ENCODE results near the gene SYNJ2. TPM values are rescaled to one million over a fixed set of nuclear protein-coding genes. Genes with fewer than 3 reads are reported as not detected.

Gene SYNJ2
- total and polyA plus RNA-seq, 5 donors from 2014 or later, result 6.4 to 46.3 (median 10.3) TPM

- Mint-ChIP-seq H3K4me1 (no peaks in the 10 kb centered on the region), H3K4me3 (no peak overlapping the region), H3K36me3 (peaks cover 57% of the 10 kb centered on the region), H3K27ac (no peak overlapping the region), H3K27me3 (no peaks in the 10 kb centered on the region), H3K9me3 (no peaks in the 10 kb centered on the region)
- Histone ChIP-seq H3K27me3 (ENCODE audit: control insufficient read depth, insufficient read depth, low read length) (no peaks in the 10 kb centered on the region), H3K36me3 (ENCODE audit: control insufficient read depth, insufficient read depth, low read length) (peaks cover 53% of the 10 kb centered on the region), H3K27ac (ENCODE audit: insufficient read depth, low read length, poor library complexity, severe bottlenecking) (no peak overlapping the region), H3K9me3 (ENCODE audit: control insufficient read depth in 2 of 2, low read length in 2 of 2) (no peaks in the 10 kb centered on the region), H3K4me3 (ENCODE audit: low read depth, low read length) (no peak overlapping the region), H3K4me1 (ENCODE audit: control insufficient read depth, insufficient read depth, low read length, poor library complexity, severe bottlenecking) (no peaks in the 10 kb centered on the region)
- DNase-seq, result no peak
- no peak for ATAC-seq (ENCODE audit: low read depth in 2 of 2)
These were observed 111.1 kb downstream of the SYNJ2 start for GRCh38 chr6:158092806-158093205.

- Histone ChIP-seq H3K27ac (ENCODE audit: insufficient read depth, low read length, poor library complexity, severe bottlenecking) (no peak overlapping the region), H3K4me3 (ENCODE audit: low read depth, low read length) (no peak overlapping the region), H3K4me1 (ENCODE audit: control insufficient read depth, insufficient read depth, low read length, poor library complexity, severe bottlenecking) (no peaks in the 10 kb centered on the region), H3K36me3 (ENCODE audit: control insufficient read depth, insufficient read depth, low read length) (peaks cover 38% of the 10 kb centered on the region), H3K27me3 (ENCODE audit: control insufficient read depth, insufficient read depth, low read length) (no peaks in the 10 kb centered on the region), H3K9me3 (ENCODE audit: control insufficient read depth in 2 of 2, low read length in 2 of 2) (no peaks in the 10 kb centered on the region)
- ATAC-seq (ENCODE audit: low read depth in 2 of 2), result no peak
- no peak overlapping the region for H3K27ac Mint-ChIP-seq
- peaks cover 37% of the 10 kb centered on the region for H3K36me3 Mint-ChIP-seq
- no peak for DNase-seq
- H3K27me3 Mint-ChIP-seq, result no peaks in the 10 kb centered on the region
- no peaks in the 10 kb centered on the region for H3K4me1 Mint-ChIP-seq
- no peaks in the 10 kb centered on the region for H3K9me3 Mint-ChIP-seq
- no peak overlapping the region for H3K4me3 Mint-ChIP-seq
These were observed 113.4 kb downstream of the SYNJ2 start for GRCh38 chr6:158095031-158095430.

GRCh38 chr6:158095671-158096070 is 114.0 kb downstream of the SYNJ2 start:
- no peak for ATAC-seq (ENCODE audit: low read depth in 2 of 2)
- no peaks in the 10 kb centered on the region for H3K27me3 Mint-ChIP-seq

GRCh38 chr6:158103228-158103627 is 121.6 kb downstream of the SYNJ2 start:
- Mint-ChIP-seq H3K27me3 (no peaks in the 10 kb centered on the region), H3K27ac (no peak overlapping the region), H3K4me1 (peaks cover 0 to 2% (median 0%) of the 10 kb centered on the region in 4 donors), H3K9me3 (no peaks in the 10 kb centered on the region), H3K4me3 (no peak overlapping the region), H3K36me3 (peaks cover 4% of the 10 kb centered on the region)
- no peaks in the 10 kb centered on the region for H3K36me3 ChIP-seq (ENCODE audit: control insufficient read depth, insufficient read depth, low read length)
- no peak overlapping the region for H3K27ac ChIP-seq (ENCODE audit: insufficient read depth, low read length, poor library complexity, severe bottlenecking)
- no peak for DNase-seq
- H3K4me1 ChIP-seq (ENCODE audit: control insufficient read depth, insufficient read depth, low read length, poor library complexity, severe bottlenecking), result no peaks in the 10 kb centered on the region
- no peaks in the 10 kb centered on the region for H3K27me3 ChIP-seq (ENCODE audit: control insufficient read depth, insufficient read depth, low read length)
- no peak for ATAC-seq (ENCODE audit: low read depth in 2 of 2)
- no peaks in the 10 kb centered on the region for H3K9me3 ChIP-seq (ENCODE audit: control insufficient read depth in 2 of 2, low read length in 2 of 2)
- H3K4me3 ChIP-seq (ENCODE audit: low read depth, low read length), result no peak overlapping the region

More at GRCh38 chr6:158095671-158096070, 114.0 kb downstream of the SYNJ2 start:
- Mint-ChIP-seq H3K36me3 (peaks cover 35% of the 10 kb centered on the region), H3K27ac (no peak overlapping the region), H3K4me1 (no peaks in the 10 kb centered on the region), H3K4me3 (no peak overlapping the region), H3K9me3 (no peaks in the 10 kb centered on the region)
- no peaks in the 10 kb centered on the region for H3K4me1 ChIP-seq (ENCODE audit: control insufficient read depth, insufficient read depth, low read length, poor library complexity, severe bottlenecking)
- no peaks in the 10 kb centered on the region for H3K9me3 ChIP-seq (ENCODE audit: control insufficient read depth in 2 of 2, low read length in 2 of 2)
- H3K27ac ChIP-seq (ENCODE audit: insufficient read depth, low read length, poor library complexity, severe bottlenecking), result no peak overlapping the region
- no peak for DNase-seq
- no peaks in the 10 kb centered on the region for H3K27me3 ChIP-seq (ENCODE audit: control insufficient read depth, insufficient read depth, low read length)
- H3K36me3 ChIP-seq (ENCODE audit: control insufficient read depth, insufficient read depth, low read length), result peaks cover 38% of the 10 kb centered on the region
- H3K4me3 ChIP-seq (ENCODE audit: low read depth, low read length), result no peak overlapping the region

- no peak for ATAC-seq (ENCODE audit: low read depth in 2 of 2)
- H3K36me3 ChIP-seq (ENCODE audit: control insufficient read depth, insufficient read depth, low read length), result no peaks in the 10 kb centered on the region
- Mint-ChIP-seq H3K9me3 (no peaks in the 10 kb centered on the region), H3K27ac (no peak overlapping the region), H3K27me3 (no peaks in the 10 kb centered on the region), H3K4me1 (peaks cover 0 to 2% (median 0%) of the 10 kb centered on the region in 4 donors), H3K4me3 (no peak overlapping the region), H3K36me3 (peaks cover 9% of the 10 kb centered on the region)
- H3K4me3 ChIP-seq (ENCODE audit: low read depth, low read length), result no peak overlapping the region
- no peaks in the 10 kb centered on the region for H3K27me3 ChIP-seq (ENCODE audit: control insufficient read depth, insufficient read depth, low read length)
- H3K27ac ChIP-seq (ENCODE audit: insufficient read depth, low read length, poor library complexity, severe bottlenecking), result no peak overlapping the region
- no peak for DNase-seq
- no peaks in the 10 kb centered on the region for H3K9me3 ChIP-seq (ENCODE audit: control insufficient read depth in 2 of 2, low read length in 2 of 2)
- no peaks in the 10 kb centered on the region for H3K4me1 ChIP-seq (ENCODE audit: control insufficient read depth, insufficient read depth, low read length, poor library complexity, severe bottlenecking)
These were observed 123.0 kb downstream of the SYNJ2 start for GRCh38 chr6:158104696-158105095.

- H3K9me3 ChIP-seq (ENCODE audit: control insufficient read depth in 2 of 2, low read length in 2 of 2), result no peaks in the 10 kb centered on the region
- Mint-ChIP-seq H3K27ac (no peak overlapping the region), H3K9me3 (no peaks in the 10 kb centered on the region), H3K27me3 (no peaks in the 10 kb centered on the region), H3K4me3 (peak overlapping the region in 1 of 4 donors; percentile 3), H3K4me1 (peaks cover 0 to 5% (median 0%) of the 10 kb centered on the region in 4 donors), H3K36me3 (peaks cover 29% of the 10 kb centered on the region)
- no peaks in the 10 kb centered on the region for H3K4me1 ChIP-seq (ENCODE audit: control insufficient read depth, insufficient read depth, low read length, poor library complexity, severe bottlenecking)
- no peak overlapping the region for H3K27ac ChIP-seq (ENCODE audit: insufficient read depth, low read length, poor library complexity, severe bottlenecking)
- H3K36me3 ChIP-seq (ENCODE audit: control insufficient read depth, insufficient read depth, low read length), result peaks cover 14% of the 10 kb centered on the region
- no peak overlapping the region for H3K4me3 ChIP-seq (ENCODE audit: low read depth, low read length)
- H3K27me3 ChIP-seq (ENCODE audit: control insufficient read depth, insufficient read depth, low read length), result no peaks in the 10 kb centered on the region
- DNase-seq (no peak), ATAC-seq (ENCODE audit: low read depth in 2 of 2) (no peak)
These were observed 128.1 kb downstream of the SYNJ2 start for GRCh38 chr6:158109748-158110147.

GRCh38 chr6:158110986-158111385 is 129.3 kb downstream of the SYNJ2 start:
- Histone ChIP-seq H3K4me3 (ENCODE audit: low read depth, low read length) (no peak overlapping the region), H3K4me1 (ENCODE audit: control insufficient read depth, insufficient read depth, low read length, poor library complexity, severe bottlenecking) (no peaks in the 10 kb centered on the region), H3K36me3 (ENCODE audit: control insufficient read depth, insufficient read depth, low read length) (peaks cover 15% of the 10 kb centered on the region), H3K27me3 (ENCODE audit: control insufficient read depth, insufficient read depth, low read length) (no peaks in the 10 kb centered on the region), H3K9me3 (ENCODE audit: control insufficient read depth in 2 of 2, low read length in 2 of 2) (no peaks in the 10 kb centered on the region), H3K27ac (ENCODE audit: insufficient read depth, low read length, poor library complexity, severe bottlenecking) (no peak overlapping the region)
- Mint-ChIP-seq H3K9me3 (no peaks in the 10 kb centered on the region), H3K36me3 (peaks cover 30% of the 10 kb centered on the region), H3K27ac (no peak overlapping the region), H3K27me3 (no peaks in the 10 kb centered on the region), H3K4me3 (no peak overlapping the region), H3K4me1 (peaks cover 0 to 5% (median 0%) of the 10 kb centered on the region in 4 donors)
- ATAC-seq (ENCODE audit: low read depth in 2 of 2) (no peak), DNase-seq (no peak)

- H3K36me3 Mint-ChIP-seq, result peaks cover 36% of the 10 kb centered on the region
- H3K4me3 ChIP-seq (ENCODE audit: low read depth, low read length), result no peak overlapping the region
- H3K9me3 Mint-ChIP-seq, result no peaks in the 10 kb centered on the region
- H3K9me3 ChIP-seq (ENCODE audit: control insufficient read depth in 2 of 2, low read length in 2 of 2), result no peaks in the 10 kb centered on the region
- ATAC-seq (ENCODE audit: low read depth in 2 of 2) (no peak), DNase-seq (no peak)
- H3K36me3 ChIP-seq (ENCODE audit: control insufficient read depth, insufficient read depth, low read length), result peaks cover 16% of the 10 kb centered on the region
- no peak overlapping the region for H3K27ac ChIP-seq (ENCODE audit: insufficient read depth, low read length, poor library complexity, severe bottlenecking)
- H3K27me3 Mint-ChIP-seq, result no peaks in the 10 kb centered on the region
- H3K4me3 Mint-ChIP-seq, result no peak overlapping the region
- H3K27me3 ChIP-seq (ENCODE audit: control insufficient read depth, insufficient read depth, low read length), result no peaks in the 10 kb centered on the region
- no peaks in the 10 kb centered on the region for H3K4me1 ChIP-seq (ENCODE audit: control insufficient read depth, insufficient read depth, low read length, poor library complexity, severe bottlenecking)
- peaks cover 0 to 5% (median 0%) of the 10 kb centered on the region in 4 donors for H3K4me1 Mint-ChIP-seq
- H3K27ac Mint-ChIP-seq, result no peak overlapping the region
These were observed 130.3 kb downstream of the SYNJ2 start for GRCh38 chr6:158111987-158112386.

All from CD4-positive, CD25-positive, alpha-beta regulatory T cell (primary cell).